ENCODE data around the gene BICC1.

DNA sequence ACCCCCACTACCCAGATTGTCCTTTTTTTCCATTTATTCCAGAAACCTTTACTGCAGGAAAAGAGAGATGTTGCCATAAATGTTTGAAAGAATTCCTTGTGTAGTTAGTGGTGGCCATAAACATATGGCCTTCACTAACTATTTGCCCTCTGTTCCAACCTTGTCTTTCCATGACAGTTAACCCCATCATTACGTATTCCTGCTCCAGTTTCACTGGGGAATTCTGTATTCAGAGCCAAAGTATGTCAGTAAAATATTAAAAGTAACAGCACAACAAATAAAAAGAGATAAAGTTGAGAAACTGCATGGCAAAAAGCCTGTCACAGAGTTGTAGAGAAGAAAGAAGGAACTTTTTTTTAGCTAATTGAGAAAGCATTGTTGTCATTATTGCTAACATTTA lies 261.3 kb downstream of the BICC1 start:
- TF ChIP-seq FOSL1 (CRISPR knock-in tag; IDR thresholded peaks at IDR 0.05; ENCODE audit: borderline replicate concordance), result no peak
- no peak for TF ChIP-seq GABPA (IDR thresholded peaks at IDR 0.05; ENCODE audit: low read depth, low read length)
- no peak for TF ChIP-seq GABPA (CRISPR knock-in tag; IDR thresholded peaks at IDR 0.05; ENCODE audit: low read depth)
- TF ChIP-seq, protein P1, sequence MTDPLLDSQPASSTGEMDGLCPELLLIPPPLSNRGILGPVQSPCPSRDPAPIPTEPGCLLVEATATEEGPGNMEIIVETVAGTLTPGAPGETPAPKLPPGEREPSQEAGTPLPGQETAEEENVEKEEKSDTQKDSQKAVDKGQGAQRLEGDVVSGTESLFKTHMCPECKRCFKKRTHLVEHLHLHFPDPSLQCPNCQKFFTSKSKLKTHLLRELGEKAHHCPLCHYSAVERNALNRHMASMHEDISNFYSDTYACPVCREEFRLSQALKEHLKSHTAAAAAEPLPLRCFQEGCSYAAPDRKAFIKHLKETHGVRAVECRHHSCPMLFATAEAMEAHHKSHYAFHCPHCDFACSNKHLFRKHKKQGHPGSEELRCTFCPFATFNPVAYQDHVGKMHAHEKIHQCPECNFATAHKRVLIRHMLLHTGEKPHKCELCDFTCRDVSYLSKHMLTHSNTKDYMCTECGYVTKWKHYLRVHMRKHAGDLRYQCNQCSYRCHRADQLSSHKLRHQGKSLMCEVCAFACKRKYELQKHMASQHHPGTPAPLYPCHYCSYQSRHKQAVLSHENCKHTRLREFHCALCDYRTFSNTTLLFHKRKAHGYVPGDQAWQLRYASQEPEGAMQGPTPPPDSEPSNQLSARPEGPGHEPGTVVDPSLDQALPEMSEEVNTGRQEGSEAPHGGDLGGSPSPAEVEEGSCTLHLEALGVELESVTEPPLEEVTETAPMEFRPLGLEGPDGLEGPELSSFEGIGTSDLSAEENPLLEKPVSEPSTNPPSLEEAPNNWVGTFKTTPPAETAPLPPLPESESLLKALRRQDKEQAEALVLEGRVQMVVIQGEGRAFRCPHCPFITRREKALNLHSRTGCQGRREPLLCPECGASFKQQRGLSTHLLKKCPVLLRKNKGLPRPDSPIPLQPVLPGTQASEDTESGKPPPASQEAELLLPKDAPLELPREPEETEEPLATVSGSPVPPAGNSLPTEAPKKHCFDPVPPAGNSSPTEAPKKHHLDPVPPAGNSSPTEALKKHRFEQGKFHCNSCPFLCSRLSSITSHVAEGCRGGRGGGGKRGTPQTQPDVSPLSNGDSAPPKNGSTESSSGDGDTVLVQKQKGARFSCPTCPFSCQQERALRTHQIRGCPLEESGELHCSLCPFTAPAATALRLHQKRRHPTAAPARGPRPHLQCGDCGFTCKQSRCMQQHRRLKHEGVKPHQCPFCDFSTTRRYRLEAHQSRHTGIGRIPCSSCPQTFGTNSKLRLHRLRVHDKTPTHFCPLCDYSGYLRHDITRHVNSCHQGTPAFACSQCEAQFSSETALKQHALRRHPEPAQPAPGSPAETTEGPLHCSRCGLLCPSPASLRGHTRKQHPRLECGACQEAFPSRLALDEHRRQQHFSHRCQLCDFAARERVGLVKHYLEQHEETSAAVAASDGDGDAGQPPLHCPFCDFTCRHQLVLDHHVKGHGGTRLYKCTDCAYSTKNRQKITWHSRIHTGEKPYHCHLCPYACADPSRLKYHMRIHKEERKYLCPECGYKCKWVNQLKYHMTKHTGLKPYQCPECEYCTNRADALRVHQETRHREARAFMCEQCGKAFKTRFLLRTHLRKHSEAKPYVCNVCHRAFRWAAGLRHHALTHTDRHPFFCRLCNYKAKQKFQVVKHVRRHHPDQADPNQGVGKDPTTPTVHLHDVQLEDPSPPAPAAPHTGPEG (CRISPR knock-in tag; IDR thresholded peaks at IDR 0.05), result no peak
